Measurements from ENCODE around the gene PHF10. TPM values are rescaled to one million over a fixed set of nuclear protein-coding genes. Genes with fewer than 3 reads are reported as not detected.

Gene PHF10
- total RNA-seq, 6 donors from 2014 or later, result 30.0 to 79.2 (median 42.4) TPM

GRCh38 chr6:169755162-169755561, 30.9 kb upstream of the PHF10 start:
- Histone ChIP-seq H3K27ac (no peak overlapping the region), H3K36me3 (peaks cover 2 to 37% (median 20%) of the 10 kb centered on the region in 4 donors), H3K27me3 (no peaks in the 10 kb centered on the region), H3K9me3 (no peaks in the 10 kb centered on the region), H3K4me3 (no peak overlapping the region), H3K4me1 (peaks cover 12 to 21% (median 14%) of the 10 kb centered on the region in 4 donors)
- TF ChIP-seq POLR2AphosphoS5 (IDR thresholded peaks at IDR 0.05) (no peak), EP300 (IDR thresholded peaks at IDR 0.05) (no peak), POLR2A (IDR thresholded peaks at IDR 0.05) (no peak), CTCF (IDR thresholded peaks at IDR 0.05) (no peak)
- DNase-seq (no peak), ATAC-seq (ENCODE audit: low FRiP score in 2 of 2) (no peak)
- WGBS, 2 donors, result 89 to 91% methylated on average over 6 of the region's 6 CpGs

DNA sequence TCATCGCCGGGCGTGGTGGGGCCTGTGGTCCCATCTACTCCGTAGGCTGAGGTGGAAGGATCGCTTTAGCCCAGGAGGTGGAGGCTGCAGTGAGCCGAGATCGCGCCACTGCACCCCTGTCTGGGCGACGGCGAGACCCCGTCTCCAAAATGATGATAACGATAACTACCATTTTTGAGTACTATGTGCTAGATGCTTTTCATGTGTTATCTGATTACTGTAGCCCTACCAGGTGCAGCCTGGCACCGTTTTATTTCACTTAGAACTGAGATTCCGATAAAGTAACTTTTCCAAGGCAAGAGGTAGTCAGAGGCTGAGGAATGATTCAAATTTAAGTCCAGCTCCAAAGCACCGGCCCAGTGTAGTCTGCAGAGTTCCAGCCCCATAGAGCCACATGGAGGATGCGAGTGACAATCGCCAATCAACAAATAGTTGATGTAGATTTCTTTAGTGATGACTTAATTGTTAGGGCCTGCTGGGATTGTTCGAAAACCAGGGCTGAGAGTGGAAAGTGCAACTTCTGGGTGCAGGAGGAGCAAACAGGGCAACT, 27.8 kb upstream of the PHF10 start:
- ATAC-seq (ENCODE audit: low FRiP score in 2 of 2) (peak in 1 of 2 donors; percentile 69), DNase-seq (no peak)
- Histone ChIP-seq H3K4me3 (peak overlapping the region; percentile 74 to 95 (median 85)), H3K36me3 (peaks cover 2 to 7% (median 6%) of the 10 kb centered on the region in 4 donors), H3K27ac (peak overlapping the region; percentile 94 to 99 (median 96)), H3K27me3 (no peaks in the 10 kb centered on the region), H3K4me1 (peaks cover 17 to 24% (median 19%) of the 10 kb centered on the region in 4 donors), H3K9me3 (no peaks in the 10 kb centered on the region)
- 10 to 13% methylated on average over 15 to 16 of the region's 19 CpGs for WGBS, 2 donors
- TF ChIP-seq POLR2AphosphoS5 (IDR thresholded peaks at IDR 0.05) (no peak), EP300 (IDR thresholded peaks at IDR 0.05) (no peak), CTCF (IDR thresholded peaks at IDR 0.05) (no peak), POLR2A (IDR thresholded peaks at IDR 0.05) (no peak)

DNA sequence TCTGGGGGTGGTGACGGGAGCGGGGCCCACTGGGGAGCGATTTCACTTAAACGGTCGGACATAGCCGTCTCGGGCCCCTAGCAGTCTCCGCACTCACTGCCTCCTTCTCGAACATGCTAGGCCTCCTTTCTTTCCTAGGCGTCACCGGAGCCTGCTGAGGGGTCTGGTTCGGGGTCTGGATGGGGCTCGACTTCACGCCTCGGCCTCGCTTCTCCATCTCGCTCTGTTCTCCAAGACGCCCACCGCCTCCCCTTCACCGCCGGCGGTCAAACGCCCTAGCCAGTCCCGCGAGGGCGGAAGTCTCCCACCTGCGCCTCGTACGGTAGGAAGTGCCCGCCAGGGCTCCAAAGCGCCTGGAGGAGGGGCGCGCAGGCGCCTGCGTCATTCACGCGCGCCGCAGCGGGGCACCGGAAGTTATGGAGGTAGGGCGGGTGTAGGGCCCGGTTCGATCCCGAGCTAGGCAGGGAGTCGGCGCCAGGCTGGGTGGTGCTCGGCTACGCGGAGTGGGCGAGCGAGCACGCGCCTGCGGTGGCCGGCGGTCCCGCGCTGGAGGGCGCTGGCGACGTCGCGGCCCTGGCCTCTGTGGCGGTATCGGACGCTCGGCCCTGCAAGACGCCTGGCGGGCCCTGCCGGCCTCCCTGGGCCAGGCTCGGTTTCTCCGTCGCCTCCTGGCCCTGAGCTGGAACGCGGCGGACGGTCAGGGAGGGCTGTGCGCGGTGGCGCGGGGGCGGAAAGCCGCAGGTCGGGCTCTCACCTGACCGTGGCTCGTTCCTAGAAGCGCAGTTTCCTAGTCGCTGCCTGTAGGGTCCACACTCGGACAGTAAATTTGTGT, 27.2 kb upstream of the PHF10 start, which contains the start of the genes DYNLT2 and ERMARD:
TSS of gene DYNLT2 (minus strand) at position 331 of the 832 bp plus-strand sequence. CDS start at position 217, 114 bp downstream.
TSS of gene ERMARD (plus strand) at position 381 of the 832 bp plus-strand sequence. CDS start at position 417, 36 bp downstream.
- ATAC-seq (ENCODE audit: low FRiP score in 2 of 2) (peak; percentile 99), DNase-seq (peak; percentile 92 to 100)
- TF ChIP-seq POLR2A (IDR thresholded peaks at IDR 0.05) (peak; percentile 65 to 92 (median 84)), CTCF (IDR thresholded peaks at IDR 0.05) (peak in 5 of 6 experiments; percentile 9 to 80 (median 68)), POLR2AphosphoS5 (IDR thresholded peaks at IDR 0.05) (peak; percentile 95 to 96), EP300 (IDR thresholded peaks at IDR 0.05) (peak in 2 of 4 donors; percentile 40 to 75)
- Histone ChIP-seq H3K36me3 (peaks cover 0 to under 1% (median under 1%) of the 10 kb centered on the region in 4 donors), H3K4me3 (peak within 1 kb of the TSS; percentile 74 to 95 (median 85)), H3K9me3 (no peaks in the 10 kb centered on the region), H3K4me1 (peaks cover 17 to 24% (median 19%) of the 10 kb centered on the region in 4 donors), H3K27me3 (no peaks in the 10 kb centered on the region), H3K27ac (peak within 1 kb of the TSS; percentile 94 to 99 (median 96))
- WGBS, 2 donors, result 0 to 1% methylated on average over 34 to 66 of the region's 90 CpGs

DNA sequence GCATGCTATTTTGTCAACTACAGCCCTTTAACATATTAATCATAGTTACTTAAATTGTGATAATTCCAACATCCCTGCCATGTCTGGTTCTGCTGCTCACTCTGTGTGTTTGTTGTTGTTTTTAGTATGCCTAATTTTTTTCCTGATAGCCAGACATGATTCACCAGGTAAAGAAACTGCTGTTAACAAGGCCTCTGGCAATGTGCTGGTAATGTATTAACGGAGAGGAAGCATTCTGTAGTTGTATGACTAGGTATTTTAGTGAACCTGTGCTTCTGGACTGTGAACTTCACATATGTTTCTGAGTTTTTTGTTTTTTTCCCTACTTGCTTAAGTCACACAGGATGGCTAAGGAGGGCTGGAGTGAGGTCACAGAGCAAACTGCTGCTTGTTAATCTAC, 22.3 kb upstream of the PHF10 start:
- no peak overlapping the region for H3K4me3 ChIP-seq
- no peak for DNase-seq
- no peak for ATAC-seq (ENCODE audit: low FRiP score in 2 of 2)
- H3K9me3 ChIP-seq, result peaks cover 0 to 2% (median 0%) of the 10 kb centered on the region in 4 donors
- H3K36me3 ChIP-seq, result no peaks in the 10 kb centered on the region
- peaks cover 9 to 13% (median 11%) of the 10 kb centered on the region in 4 donors for H3K4me1 ChIP-seq
- H3K27me3 ChIP-seq, result no peaks in the 10 kb centered on the region
- 93 to 95% methylated on average over 1 of the region's 1 CpG for WGBS, 2 donors
- TF ChIP-seq EP300 (IDR thresholded peaks at IDR 0.05) (no peak), CTCF (IDR thresholded peaks at IDR 0.05) (no peak), POLR2AphosphoS5 (IDR thresholded peaks at IDR 0.05) (no peak), POLR2A (IDR thresholded peaks at IDR 0.05) (no peak)
- no peak overlapping the region for H3K27ac ChIP-seq
